Parathyroid adenoma (tissue), 2 donors: ENCODE measurements around the gene LPP.

ENCODE experiments used
- H2AFZ ChIP-seq: fragments of 300-600 bp; sonication (generic); one replicate; pipeline ENCODE4 v1.7.0; 2017; ENCODE audit warnings: antibody characterized with exemption, mild to moderate bottlenecking
- H3K27ac ChIP-seq: fragments of 300-600 bp; sonication (generic); one replicate; pipeline ENCODE4 v1.7.0; 2017
- H3K27me3 ChIP-seq: fragments of 300-600 bp; sonication (generic); one replicate; pipeline ENCODE4 v1.7.0; 2017; ENCODE audit warnings: low read length; ENCODE audit not compliant: control insufficient read depth, insufficient read depth
- H3K36me3 ChIP-seq: fragments of 300-600 bp; sonication (generic); one replicate; pipeline ENCODE4 v1.7.0; 2017; ENCODE audit warnings: low read length; ENCODE audit not compliant: control insufficient read depth, insufficient read depth
- H3K4me1 ChIP-seq: fragments of 300-600 bp; sonication (generic); one replicate; pipeline ENCODE4 v1.7.0; 2017; ENCODE audit warnings: control low read depth
- H3K4me2 ChIP-seq: fragments of 300-600 bp; sonication (generic); one replicate; pipeline ENCODE4 v1.7.0; 2017; ENCODE audit warnings: low read length
- H3K4me3 ChIP-seq: fragments of 300-600 bp; sonication (generic); one replicate; pipeline ENCODE4 v1.7.0; 2017; ENCODE audit warnings: low read depth, low read length
- H3K79me2 ChIP-seq: fragments of 300-600 bp; sonication (generic); one replicate; pipeline ENCODE4 v1.7.0; 2017; ENCODE audit warnings: control low read depth
- H3K9ac ChIP-seq: fragments of 300-600 bp; sonication (generic); one replicate; pipeline ENCODE4 v1.7.0; 2017; ENCODE audit warnings: mild to moderate bottlenecking
- H3K9me3 ChIP-seq: fragments of 300-600 bp; sonication (generic); one replicate; pipeline ENCODE4 v1.7.0; 2017; ENCODE audit warnings: low read length; ENCODE audit not compliant: control insufficient read depth
- CTCF ChIP-seq: fragments of 300-600 bp; sonication (generic); IDR thresholded peaks from one replicate; pipeline ENCODE4 v1.7.0; 2017; ENCODE audit warnings: antibody characterized with exemption, mild to moderate bottlenecking
- donor health status: primary hyperparathyroidism.

The LPP gene

GRCh38 chr3:188706176-188706575 lies 552.2 kb downstream of the LPP start:
- Histone ChIP-seq H3K79me2 (no peaks in the 10 kb centered on the region), H3K4me1 (no peaks in the 10 kb centered on the region), H3K4me3 (no peak overlapping the region), H3K9me3 (no peaks in the 10 kb centered on the region), H3K9ac (no peak overlapping the region), H3K4me2 (no peak overlapping the region), H3K36me3 (no peaks in the 10 kb centered on the region), H2AFZ (no peak overlapping the region), H3K27me3 (no peaks in the 10 kb centered on the region), H3K27ac (no peak overlapping the region)
- no peak for TF ChIP-seq CTCF

GRCh38 chr3:188706599-188706998 lies 552.6 kb downstream of the LPP start:
- H3K79me2 ChIP-seq: no peaks in the 10 kb centered on the region
- no peak overlapping the region for H3K4me3 ChIP-seq
- no peak overlapping the region for H3K9ac ChIP-seq
- no peaks in the 10 kb centered on the region for H3K9me3 ChIP-seq
- H3K27me3 ChIP-seq: no peaks in the 10 kb centered on the region
- no peak for TF ChIP-seq CTCF
- H2AFZ ChIP-seq: no peak overlapping the region
- H3K4me1 ChIP-seq: no peaks in the 10 kb centered on the region
- no peak overlapping the region for H3K4me2 ChIP-seq
- H3K36me3 ChIP-seq: no peaks in the 10 kb centered on the region
- H3K27ac ChIP-seq: no peak overlapping the region

DNA sequence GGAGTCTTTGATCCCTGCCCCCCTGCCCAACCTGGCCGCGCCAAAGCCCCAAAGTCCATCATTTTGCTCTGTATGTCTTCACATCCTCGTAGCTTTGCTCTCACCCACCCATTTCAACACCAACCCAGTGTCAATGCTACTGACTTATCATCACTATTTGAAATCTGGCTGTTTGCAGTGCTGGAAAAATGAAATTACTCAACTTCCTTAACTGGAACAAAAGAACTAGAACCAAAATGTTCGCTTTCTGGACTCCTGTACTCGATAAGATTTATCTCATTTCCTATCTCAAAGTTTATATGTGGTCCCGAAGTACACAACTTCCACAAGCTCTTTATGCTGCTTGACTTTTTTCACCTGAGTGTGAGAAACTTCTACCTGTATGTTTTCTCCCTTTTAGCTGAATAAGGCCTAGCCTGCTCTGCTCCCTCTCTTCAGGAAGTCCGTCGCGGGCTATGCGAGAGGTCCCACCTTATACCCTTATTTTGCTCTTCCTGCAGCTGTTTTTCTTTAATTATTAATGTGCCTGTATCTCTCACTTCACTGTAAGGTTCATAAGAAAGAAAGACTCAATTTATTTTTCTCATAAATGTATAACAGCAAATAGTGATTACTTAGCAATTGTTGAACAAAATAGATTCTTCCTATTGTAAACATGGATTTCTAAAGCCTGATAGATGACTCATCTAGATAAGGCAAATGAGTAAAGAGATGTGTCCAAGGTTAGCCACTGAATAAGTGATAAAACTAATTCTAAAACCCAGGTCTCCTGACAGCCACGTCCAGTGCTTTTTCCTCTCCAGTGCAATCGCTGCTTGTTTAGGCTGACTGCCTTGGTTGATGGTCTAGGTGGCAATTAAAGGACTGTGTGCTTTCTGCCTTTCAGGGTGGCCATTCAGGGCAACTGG lies 553.7 kb downstream of the LPP start:
- Histone ChIP-seq H3K27me3 (no peaks in the 10 kb centered on the region), H3K4me3 (no peak overlapping the region), H3K9ac (no peak overlapping the region), H3K36me3 (no peaks in the 10 kb centered on the region), H3K9me3 (no peaks in the 10 kb centered on the region), H3K27ac (no peak overlapping the region), H3K79me2 (no peaks in the 10 kb centered on the region), H2AFZ (no peak overlapping the region), H3K4me2 (no peak overlapping the region), H3K4me1 (no peaks in the 10 kb centered on the region)
- no peak for TF ChIP-seq CTCF

- H3K4me1 ChIP-seq: no peaks in the 10 kb centered on the region
- no peak for TF ChIP-seq CTCF
- no peaks in the 10 kb centered on the region for H3K36me3 ChIP-seq
- H3K9ac ChIP-seq: no peak overlapping the region
- no peak overlapping the region for H2AFZ ChIP-seq
- no peak overlapping the region for H3K4me2 ChIP-seq
- H3K4me3 ChIP-seq: no peak overlapping the region
- no peaks in the 10 kb centered on the region for H3K27me3 ChIP-seq
- no peaks in the 10 kb centered on the region for H3K79me2 ChIP-seq
- H3K27ac ChIP-seq: no peak overlapping the region
- H3K9me3 ChIP-seq: no peaks in the 10 kb centered on the region
Observed at GRCh38 chr3:188711881-188712247, 557.9 kb downstream of the LPP start.
